K562 (cell line): ENCODE measurements around the gene NR3C2.

ENCODE experiments used
- ATF3 ChIP-seq, 2 experiments: fragments of 450-650 bp in 1 of 2; sonication (generic) in 1 of 2; formaldehyde crosslinking in 1 of 2; IDR thresholded peaks in 1 of 2; conservative IDR thresholded peaks in 1 of 2; 2 replicates each; pipeline versions ENCODE4 v1.6.1 to v1.8.1; 2016 to 2023; ENCODE audit warnings: mild to moderate bottlenecking in 2 of 2, moderate library complexity in 2 of 2, inconsistent platforms in 1 of 2, missing genetic modification reagents in 1 of 2
- CTCF ChIP-seq, 3 experiments: IDR thresholded peaks in 2 of 3; conservative IDR thresholded peaks in 1 of 3; 2 replicates each; pipeline ENCODE4 v1.5.1; 2011 to 2012; ENCODE audit warnings: low read length in 3 of 3, mild to moderate bottlenecking in 3 of 3, control low read depth in 2 of 3, improper control_type of control experiment in 1 of 3, inconsistent platforms in 1 of 3, low read depth in 1 of 3, mixed read lengths in 1 of 3, moderate library complexity in 1 of 3; ENCODE audit not compliant: insufficient read depth in 2 of 3
- EZH2 ChIP-seq: IDR thresholded peaks from 2 replicates; pipeline ENCODE4 v1.6.1; 2012; ENCODE audit warnings: low read depth, mild to moderate bottlenecking, inconsistent platforms, low read length, borderline replicate concordance
- FOXM1 ChIP-seq, 2 experiments: fragments of 450-650 bp in 1 of 2; sonication (generic) in 1 of 2; formaldehyde crosslinking in 1 of 2; IDR thresholded peaks; 2 replicates each; pipeline versions ENCODE4 v1.6.1 to v1.9.0; 2017 to 2022; ENCODE audit warnings: low read depth in 2 of 2, mild to moderate bottlenecking in 2 of 2, missing genetic modification reagents in 1 of 2, moderate library complexity in 1 of 2
- MECOM ChIP-seq: fragments of 250-450 bp; sonication (Bioruptor Pico); IDR thresholded peaks from 2 replicates; pipeline ENCODE4 v1.8.0; 2022; ENCODE audit warnings: inconsistent platforms
- NFRKB ChIP-seq: fragments of 450-650 bp; IDR thresholded peaks from 2 replicates; pipeline ENCODE4 v1.6.1; 2016; ENCODE audit warnings: low read depth
- POLR2A ChIP-seq: fragments of 450-650 bp; conservative IDR thresholded peaks from 2 replicates; pipeline ENCODE4 v1.6.1; 2016
- RBM39 ChIP-seq: fragments of 200-400 bp; formaldehyde crosslinking; optimal IDR thresholded peaks from 2 replicates; pipeline ENCODE3; 2018; ENCODE audit warnings: low read depth, low read length
- RHOXF2B ChIP-seq: fragments of 250-450 bp; sonication (Bioruptor Pico); conservative IDR thresholded peaks from 2 replicates; pipeline ENCODE4 v1.5.1; 2021
- SP2 ChIP-seq: IDR thresholded peaks from 2 replicates; pipeline ENCODE4 v1.6.1; 2011; ENCODE audit warnings: mild to moderate bottlenecking, low read depth, low read length, moderate library complexity; ENCODE audit not compliant: poor library complexity, severe bottlenecking; ENCODE audit errors: extremely low read depth
- YY1 ChIP-seq, 3 experiments: IDR thresholded peaks; 2 replicates each; pipeline ENCODE4 v1.6.1; 2011; ENCODE audit warnings: low read length in 2 of 3, mild to moderate bottlenecking in 2 of 3, moderate library complexity in 2 of 3, borderline replicate concordance in 1 of 3, control low read depth in 1 of 3, low read depth in 1 of 3; ENCODE audit not compliant: insufficient read depth in 3 of 3, insufficient replicate concordance in 2 of 3, control insufficient read depth in 1 of 3, insufficient read length in 1 of 3; ENCODE audit errors: extremely low read depth in 1 of 3
- ZFP36 ChIP-seq: fragments of 150-350 bp; IDR thresholded peaks from 2 replicates; pipeline ENCODE4 v1.6.1; 2018; ENCODE audit warnings: low read length, low read depth; ENCODE audit not compliant: partially characterized antibody
- ZKSCAN1 ChIP-seq: fragments of 150-350 bp; IDR thresholded peaks from 2 replicates; pipeline ENCODE4 v1.6.1; 2016; ENCODE audit warnings: low read depth, low read length
- ZNF766 ChIP-seq: fragments of 200-800 bp; sonication (Bioruptor generic); conservative IDR thresholded peaks from 2 replicates; pipeline ENCODE4 v1.6.1; 2016; ENCODE audit warnings: missing genetic modification characterization, missing compliant biosample characterization

- TF ChIP-seq CTCF (IDR thresholded peaks at IDR 0.05 in 2 of 3, conservative IDR thresholded peaks at IDR 0.05 in 1 of 3; ENCODE audit: insufficient read depth in 2 of 3, low read depth in 1 of 3, low read length in 3 of 3) (no peak), NFRKB (no peak), RHOXF2B (CRISPR knock-in tag) (no peak), ZKSCAN1 (no peak), ZFP36 (no peak), MECOM (CRISPR knock-in tag) (no peak), SP2 (no peak), EZH2 (no peak), POLR2A (no peak), FOXM1 (IDR thresholded peaks at IDR 0.05; ENCODE audit: low read depth) (no peak), FOXM1 (CRISPR knock-in tag; IDR thresholded peaks at IDR 0.05; ENCODE audit: low read depth) (no peak), YY1 (IDR thresholded peaks at IDR 0.05; ENCODE audit: borderline replicate concordance in 1 of 3, control insufficient read depth in 1 of 3, extremely low read depth in 1 of 3, insufficient read depth in 3 of 3, insufficient read length in 1 of 3, insufficient replicate concordance in 2 of 3, low read depth in 1 of 3, low read length in 2 of 3) (no peak), RBM39 (no peak), ZNF766 (no peak), ATF3 (IDR thresholded peaks at IDR 0.05) (no peak), ATF3 (CRISPR knock-in tag; conservative IDR thresholded peaks at IDR 0.05) (no peak)
These were observed 26.7 kb downstream of the NR3C2 start for GRCh38 chr4:148415500-148415899.
